MG63 (cell line): ENCODE measurements around the gene LIPM. TPM values are rescaled to one million over a fixed set of nuclear protein-coding genes. Genes with fewer than 3 reads are reported as not detected.

Source experiments
- DNase-seq: peaks from one replicate; pipeline ENCODE4 v3.0.0-alpha.2; 2020
- H3K27me3 ChIP-seq: fragments of 250-450 bp; sonication (Bioruptor Pico); 2 replicates; pipeline ENCODE4 v1.5.1; 2020; ENCODE audit warnings: mild to moderate bottlenecking, moderate library complexity
- H3K36me3 ChIP-seq: fragments of 250-450 bp; sonication (Bioruptor Pico); 2 replicates; pipeline ENCODE4 v1.5.1; 2020; ENCODE audit warnings: mild to moderate bottlenecking, moderate library complexity
- H3K4me3 ChIP-seq: fragments of 250-450 bp; sonication (Bioruptor Pico); 2 replicates; pipeline ENCODE4 v1.5.1; 2020; ENCODE audit warnings: mild to moderate bottlenecking, moderate library complexity
- H3K9me3 ChIP-seq: fragments of 250-450 bp; sonication (Bioruptor Pico); 2 replicates; pipeline ENCODE4 v1.5.1; 2020; ENCODE audit warnings: mild to moderate bottlenecking, moderate library complexity
- total RNA-seq: library from RNA; depleted of rRNA; stranded (reverse); fragments of >200 nt; shearing (Covaris generic); gene quantifications from 2 replicates; pipeline ENCODE4 v1.2.3, GENCODE V29; 2014; ENCODE audit warnings: low replicate concordance; rRNA removed

The LIPM gene
- not detected in 2 replicates for total RNA-seq

- H3K36me3 ChIP-seq, result no peaks in the 10 kb centered on the region
- H3K9me3 ChIP-seq, result peaks cover 3% of the 10 kb centered on the region; the same call in 1 of the 2 replicates
- no peak for DNase-seq
- no peaks in the 10 kb centered on the region for H3K27me3 ChIP-seq
- no peak within 1 kb of the TSS for H3K4me3 ChIP-seq
These were observed at the start of gene LIPM for GRCh38 chr10:88802523-88803285. TSS of gene LIPM (plus strand) at chr10:88802730. CDS start at chr10:88802897, 167 bp downstream.

- DNase-seq, result peak; percentile 59
- no peaks in the 10 kb centered on the region for H3K27me3 ChIP-seq
- peaks cover 6% of the 10 kb centered on the region for H3K9me3 ChIP-seq
- H3K4me3 ChIP-seq, result no peak overlapping the region
- H3K36me3 ChIP-seq, result no peaks in the 10 kb centered on the region
These were observed 48.2 kb upstream of the LIPM start for GRCh38 chr10:88754287-88754686.

- Histone ChIP-seq H3K9me3 (no peaks in the 10 kb centered on the region), H3K36me3 (no peaks in the 10 kb centered on the region), H3K4me3 (no peak overlapping the region), H3K27me3 (no peaks in the 10 kb centered on the region)
- no peak for DNase-seq
These were observed 46.8 kb upstream of the LIPM start for GRCh38 chr10:88755753-88756152.

GRCh38 chr10:88756660-88757059 is 45.9 kb upstream of the LIPM start:
- H3K4me3 ChIP-seq, result no peak overlapping the region
- H3K9me3 ChIP-seq, result no peaks in the 10 kb centered on the region
- DNase-seq, result no peak
- no peaks in the 10 kb centered on the region for H3K27me3 ChIP-seq
- no peaks in the 10 kb centered on the region for H3K36me3 ChIP-seq

GRCh38 chr10:88759366-88760101 is 43.0 kb upstream of the LIPM start, which contains the start of gene LIPN:
TSS of gene LIPN (plus strand) at chr10:88760020. CDS start at chr10:88761406, 1,386 bp downstream.
- peak; percentile 63 for DNase-seq
- H3K4me3 ChIP-seq, result no peak within 1 kb of the TSS
- no peaks in the 10 kb centered on the region for H3K9me3 ChIP-seq
- H3K27me3 ChIP-seq, result no peaks in the 10 kb centered on the region
- no peaks in the 10 kb centered on the region for H3K36me3 ChIP-seq

GRCh38 chr10:88762906-88763305 is 39.6 kb upstream of the LIPM start:
- Histone ChIP-seq H3K4me3 (no peak overlapping the region), H3K36me3 (no peaks in the 10 kb centered on the region), H3K9me3 (no peaks in the 10 kb centered on the region), H3K27me3 (no peaks in the 10 kb centered on the region)
- DNase-seq, result no peak

- Histone ChIP-seq H3K9me3 (no peaks in the 10 kb centered on the region), H3K4me3 (no peak overlapping the region), H3K36me3 (no peaks in the 10 kb centered on the region), H3K27me3 (no peaks in the 10 kb centered on the region)
- DNase-seq, result peak; percentile 51
These were observed 39.1 kb upstream of the LIPM start for GRCh38 chr10:88763441-88763840.

- H3K27me3 ChIP-seq, result no peaks in the 10 kb centered on the region
- no peaks in the 10 kb centered on the region for H3K9me3 ChIP-seq
- DNase-seq, result no peak
- no peak overlapping the region for H3K4me3 ChIP-seq
- H3K36me3 ChIP-seq, result no peaks in the 10 kb centered on the region
These were observed 38.4 kb upstream of the LIPM start for GRCh38 chr10:88764110-88764509.

- Histone ChIP-seq H3K27me3 (no peaks in the 10 kb centered on the region), H3K9me3 (no peaks in the 10 kb centered on the region), H3K4me3 (no peak overlapping the region), H3K36me3 (no peaks in the 10 kb centered on the region)
- DNase-seq, result no peak
These were observed 36.7 kb upstream of the LIPM start for GRCh38 chr10:88765816-88766215.

GRCh38 chr10:88769384-88769783 is 33.1 kb upstream of the LIPM start:
- no peak for DNase-seq
- no peaks in the 10 kb centered on the region for H3K36me3 ChIP-seq
- H3K9me3 ChIP-seq, result peaks cover 4% of the 10 kb centered on the region
- no peak overlapping the region for H3K4me3 ChIP-seq
- H3K27me3 ChIP-seq, result no peaks in the 10 kb centered on the region

- no peaks in the 10 kb centered on the region for H3K27me3 ChIP-seq
- no peaks in the 10 kb centered on the region for H3K36me3 ChIP-seq
- no peak for DNase-seq
- H3K9me3 ChIP-seq, result no peaks in the 10 kb centered on the region
- no peak overlapping the region for H3K4me3 ChIP-seq
These were observed 21.3 kb upstream of the LIPM start for GRCh38 chr10:88781206-88781605.

- no peak for DNase-seq
- no peaks in the 10 kb centered on the region for H3K9me3 ChIP-seq
- H3K36me3 ChIP-seq, result no peaks in the 10 kb centered on the region
- no peaks in the 10 kb centered on the region for H3K27me3 ChIP-seq
- H3K4me3 ChIP-seq, result no peak overlapping the region
These were observed 20.3 kb upstream of the LIPM start for GRCh38 chr10:88782222-88782621.

- no peak for DNase-seq
These were observed 18.8 kb upstream of the LIPM start for GRCh38 chr10:88783724-88784123.

GRCh38 chr10:88786032-88786770 is 16.3 kb upstream of the LIPM start:
- DNase-seq, result no peak
- Histone ChIP-seq H3K36me3 (no peaks in the 10 kb centered on the region), H3K9me3 (no peaks in the 10 kb centered on the region), H3K27me3 (no peaks in the 10 kb centered on the region), H3K4me3 (no peak overlapping the region)

More at GRCh38 chr10:88783724-88784123, 18.8 kb upstream of the LIPM start:
- Histone ChIP-seq H3K36me3 (no peaks in the 10 kb centered on the region), H3K4me3 (no peak overlapping the region), H3K9me3 (no peaks in the 10 kb centered on the region), H3K27me3 (no peaks in the 10 kb centered on the region)

GRCh38 chr10:88787463-88787862 is 15.1 kb upstream of the LIPM start:
- H3K36me3 ChIP-seq, result no peaks in the 10 kb centered on the region
- H3K9me3 ChIP-seq, result no peaks in the 10 kb centered on the region
- H3K27me3 ChIP-seq, result no peaks in the 10 kb centered on the region
- DNase-seq, result no peak
- no peak overlapping the region for H3K4me3 ChIP-seq

- H3K36me3 ChIP-seq, result no peaks in the 10 kb centered on the region
- no peak overlapping the region for H3K4me3 ChIP-seq
- no peaks in the 10 kb centered on the region for H3K9me3 ChIP-seq
- no peak for DNase-seq
- H3K27me3 ChIP-seq, result no peaks in the 10 kb centered on the region
These were observed 13.6 kb upstream of the LIPM start for GRCh38 chr10:88788924-88789323.

GRCh38 chr10:88791924-88792323 is 10.6 kb upstream of the LIPM start:
- peak; percentile 31 for DNase-seq
- Histone ChIP-seq H3K27me3 (no peaks in the 10 kb centered on the region), H3K36me3 (no peaks in the 10 kb centered on the region), H3K9me3 (no peaks in the 10 kb centered on the region), H3K4me3 (no peak overlapping the region)
